HS-5 (cell line): ENCODE results near the gene SRD5A3.

Source experiments
- DNase-seq: peaks from one replicate; pipeline ENCODE4 v3.0.0-alpha.2; 2012; ENCODE audit warnings: low read depth

The SRD5A3 gene

DNA sequence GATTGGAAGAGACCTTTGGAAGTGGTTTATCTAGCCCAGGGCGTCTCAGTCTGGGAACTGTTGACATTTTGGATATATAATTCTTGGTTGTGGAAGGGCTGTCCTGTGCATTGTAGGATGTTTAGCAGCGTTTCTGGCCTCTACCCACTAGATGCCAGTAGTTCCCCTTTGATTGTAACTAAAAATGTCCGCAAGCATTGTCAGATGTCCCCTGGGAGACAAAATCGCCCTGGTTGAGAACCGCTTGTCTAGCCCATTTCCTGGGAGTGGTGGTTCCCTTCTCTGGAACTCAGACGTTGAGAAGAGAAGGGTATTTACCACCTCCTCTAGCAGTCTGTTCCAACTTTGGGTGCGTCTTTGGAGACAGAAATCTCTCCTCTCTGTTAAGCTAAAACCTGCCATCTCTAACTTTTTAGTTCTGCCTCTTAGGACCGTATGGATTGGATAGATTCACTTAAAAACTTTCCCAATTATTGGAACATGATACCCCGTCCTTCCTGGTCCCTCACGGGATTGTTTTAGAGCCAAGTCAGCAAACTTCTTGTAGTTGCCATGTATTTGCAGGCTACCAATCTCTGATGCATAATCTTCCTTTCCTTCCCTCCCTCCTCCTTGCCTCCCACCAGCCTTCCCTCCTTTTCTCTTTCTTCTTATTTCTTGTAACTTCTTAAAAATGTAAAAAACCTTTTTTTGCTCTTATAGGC, 63.6 kb downstream of the SRD5A3 start:
- DNase-seq, result no peak

DNA sequence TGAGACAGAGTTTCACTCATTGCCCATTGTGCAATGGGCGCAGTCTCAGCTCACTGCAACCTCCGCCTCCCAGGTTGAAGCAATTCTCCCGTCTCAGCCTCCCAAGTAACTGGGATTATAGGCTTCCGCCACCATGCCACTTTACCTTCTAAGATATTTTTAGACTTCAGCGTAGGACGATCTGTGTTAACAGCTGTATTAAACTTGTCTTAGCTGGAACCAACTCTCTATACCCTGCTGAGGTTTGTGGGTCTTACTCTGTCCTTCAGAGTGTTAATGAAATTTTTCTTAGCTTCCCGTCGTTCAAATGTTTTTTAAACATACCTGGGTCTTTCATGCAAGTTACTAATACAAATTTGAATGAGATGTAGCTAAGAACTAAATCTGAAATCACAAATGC, 64.4 kb downstream of the SRD5A3 start:
- DNase-seq, result no peak

DNA sequence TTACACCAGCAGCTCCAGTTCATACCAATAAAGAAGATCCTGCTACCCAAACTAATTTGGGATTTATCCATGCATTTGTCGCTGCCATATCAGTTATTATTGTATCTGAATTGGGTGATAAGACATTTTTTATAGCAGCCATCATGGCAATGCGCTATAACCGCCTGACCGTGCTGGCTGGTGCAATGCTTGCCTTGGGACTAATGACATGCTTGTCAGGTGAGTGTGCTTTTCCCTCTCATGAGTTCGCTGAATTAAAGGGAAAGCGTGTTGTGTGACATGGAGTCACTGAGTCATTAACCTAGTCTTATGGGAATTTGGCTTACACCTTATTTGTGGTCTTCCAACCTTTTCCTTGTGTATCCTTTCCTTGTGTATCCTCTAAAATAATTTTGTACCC, 65.6 kb downstream of the SRD5A3 start:
- DNase-seq, result no peak

DNA sequence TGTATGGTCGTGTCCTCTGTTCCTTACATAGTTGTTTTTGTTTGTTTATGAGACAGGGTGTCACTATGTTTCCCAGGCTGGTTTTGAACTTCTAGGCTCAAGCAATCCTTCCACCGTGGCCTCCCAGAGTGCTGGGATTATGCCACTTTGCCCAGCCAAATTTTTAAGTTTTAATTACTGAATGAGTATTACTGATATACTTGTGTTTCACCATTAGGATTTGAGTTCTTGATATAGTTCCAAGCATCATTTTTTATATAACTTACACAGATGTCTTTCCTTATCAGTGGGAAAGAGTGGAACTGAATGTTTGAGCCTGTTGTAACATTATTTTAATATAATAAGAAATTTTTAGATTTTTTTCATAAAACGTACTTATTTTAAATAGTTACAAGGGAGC, 70.1 kb downstream of the SRD5A3 start:
- no peak for DNase-seq
